GM19240 (cell line): ENCODE measurements around the gene UBE2Z.
"Not testable (repeated sequence)": the region's sequence is repeated elsewhere in the genome, so short reads cannot be mapped to it uniquely, and the experiment has no call there.

Experiments
- DNase-seq: peaks from one replicate; pipeline ENCODE4 v3.0.0; 2011; ENCODE audit warnings: low spot score; ENCODE audit not compliant: insufficient read length

Gene UBE2Z

DNA sequence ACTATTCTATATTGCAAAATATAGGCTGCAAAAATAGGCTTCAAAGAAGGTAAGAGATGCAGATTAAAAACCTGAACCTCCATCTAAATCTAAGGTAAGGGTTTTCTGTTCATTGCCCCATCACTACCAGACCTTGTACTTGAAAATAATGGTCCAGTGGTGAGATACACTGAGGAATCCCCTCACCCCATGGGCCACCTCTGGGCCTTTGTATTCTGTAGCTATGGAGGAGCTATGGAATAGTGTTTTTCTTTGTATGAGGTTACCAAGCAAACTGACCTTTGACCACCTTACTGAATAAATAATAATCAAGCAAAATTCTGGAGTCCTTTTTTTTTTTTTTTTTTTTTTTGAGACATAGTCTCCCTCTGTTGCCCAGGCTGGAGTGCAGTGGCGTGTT lies 4.8 kb upstream of the UBE2Z start:
- no peak for DNase-seq

DNA sequence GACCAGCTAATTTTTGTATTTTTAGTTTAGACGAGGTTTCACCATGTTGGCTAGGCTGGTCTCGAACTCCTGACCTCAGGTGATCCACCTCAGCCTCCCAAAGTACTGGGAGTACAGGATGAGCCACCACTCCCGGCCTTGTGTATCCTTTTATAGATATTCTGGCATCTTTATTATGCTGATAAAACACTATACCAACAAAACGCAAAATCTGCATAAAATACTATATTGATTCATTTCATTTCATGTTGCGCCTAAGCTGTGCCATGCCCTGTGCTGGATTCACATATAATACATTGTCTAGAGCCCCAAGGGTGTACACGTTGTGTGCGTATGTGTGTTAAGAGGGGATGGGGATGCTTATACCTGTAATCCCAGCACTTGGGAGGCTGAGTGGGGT lies 3.8 kb upstream of the UBE2Z start:
- no peak for DNase-seq

DNA sequence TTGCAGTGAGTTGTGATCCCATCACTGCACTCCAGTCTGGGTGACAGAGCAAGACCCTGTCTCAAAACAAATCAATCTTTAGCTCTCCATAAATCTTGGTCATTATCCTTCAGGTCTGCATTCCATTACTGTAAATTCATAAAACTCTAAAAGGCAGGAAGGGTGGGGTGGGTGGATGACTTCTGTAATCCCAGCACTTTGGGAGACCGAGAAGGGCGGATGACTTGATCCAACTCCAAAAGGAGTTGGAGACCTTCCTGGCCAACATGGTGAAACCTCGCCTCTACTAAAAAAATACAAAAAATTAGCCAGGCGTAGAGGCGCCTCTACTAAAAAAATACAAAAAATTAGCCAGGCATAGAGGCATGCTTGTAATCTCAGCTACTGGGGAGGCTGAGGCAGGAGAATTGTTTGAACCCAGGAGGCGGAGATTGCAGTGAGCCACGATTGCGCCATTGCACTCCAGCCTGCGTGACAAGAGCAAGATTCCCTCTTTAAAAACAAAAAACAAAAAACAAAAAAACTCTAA lies 2.2 kb upstream of the UBE2Z start:
- DNase-seq: no peak

DNA sequence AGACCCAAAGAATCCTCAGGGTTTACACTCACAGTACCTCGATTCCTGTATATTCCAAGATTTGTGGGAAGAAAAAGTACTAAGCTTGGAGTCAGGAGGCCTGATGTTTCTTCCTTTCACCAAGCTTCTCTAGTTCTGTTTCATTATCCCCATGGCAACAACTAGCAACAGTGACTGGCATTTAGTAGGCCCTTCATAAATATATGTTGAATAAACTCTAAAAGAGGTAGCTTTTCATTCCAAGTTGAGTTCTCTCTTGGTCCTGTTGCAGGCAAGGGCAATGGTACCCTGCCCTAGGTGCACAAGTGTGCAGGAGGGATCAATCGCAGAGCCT lies 527 bp upstream of the UBE2Z start:
- peak; percentile 12 for DNase-seq

DNA sequence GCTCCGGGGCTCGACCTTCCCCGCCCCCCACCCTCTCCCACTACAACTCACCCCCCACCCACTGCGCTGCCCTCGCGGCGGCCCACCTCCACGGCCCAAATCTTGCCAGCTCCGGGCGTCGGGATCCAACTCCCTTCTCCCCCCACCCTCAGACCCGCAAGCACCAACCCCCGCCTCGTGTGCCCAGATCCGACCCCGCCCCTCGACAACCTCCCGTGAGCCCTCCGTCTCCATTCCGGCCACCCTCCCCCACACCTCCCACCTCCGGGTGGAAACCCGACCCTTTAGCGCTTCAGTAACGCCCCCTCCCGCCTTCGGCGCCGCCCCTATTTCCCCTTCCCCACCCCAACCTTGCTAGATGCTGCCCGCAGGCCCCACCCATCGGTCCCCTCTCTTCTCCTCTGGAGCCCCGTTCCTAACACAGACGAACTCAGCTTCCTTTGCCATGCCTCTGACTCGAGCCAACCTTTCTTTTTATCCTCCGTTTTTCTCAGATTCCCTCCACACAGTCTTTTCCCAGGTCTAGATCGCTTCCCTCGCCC lies 717 bp downstream of the UBE2Z start:
- DNase-seq: peak; percentile 59

DNA sequence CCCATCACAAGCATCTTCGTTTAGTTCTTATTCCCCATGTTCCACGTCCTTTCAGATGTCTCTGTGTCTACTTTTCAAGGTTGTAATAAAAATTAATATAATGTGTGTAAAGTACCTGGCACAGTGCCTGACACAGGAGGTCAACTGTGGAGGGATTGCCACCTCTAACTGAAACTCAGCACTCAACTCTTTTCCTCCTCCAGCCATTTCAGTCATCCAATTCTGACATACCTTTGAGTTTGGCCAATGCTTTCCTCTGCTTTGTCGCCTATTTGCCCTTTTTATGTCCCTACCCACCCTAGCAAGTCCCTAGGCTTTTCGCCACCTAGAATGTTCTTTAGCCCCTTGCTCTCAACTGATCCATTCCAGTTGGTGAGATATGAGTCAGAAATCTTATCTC lies 1.6 kb downstream of the UBE2Z start:
- DNase-seq: no peak

DNA sequence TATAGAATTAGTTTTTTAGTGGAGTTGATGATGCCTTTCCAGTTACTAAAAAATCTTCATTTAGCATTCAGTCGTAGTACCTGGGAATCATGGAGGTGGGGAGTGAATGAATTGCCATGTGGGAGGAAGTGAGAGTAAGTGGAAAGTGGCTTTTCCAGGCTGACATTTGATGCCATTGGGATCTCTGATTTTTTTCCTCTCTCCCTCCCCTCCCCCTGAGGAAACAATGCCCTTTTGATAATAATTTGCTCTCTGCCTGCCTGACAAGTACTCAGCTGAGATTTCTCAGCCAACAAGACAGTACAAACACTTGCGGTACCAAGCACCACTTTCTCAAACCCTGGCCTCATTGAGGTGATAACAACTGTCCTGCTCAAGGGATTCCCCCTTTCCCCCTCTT lies 2.2 kb downstream of the UBE2Z start:
- no peak for DNase-seq

DNA sequence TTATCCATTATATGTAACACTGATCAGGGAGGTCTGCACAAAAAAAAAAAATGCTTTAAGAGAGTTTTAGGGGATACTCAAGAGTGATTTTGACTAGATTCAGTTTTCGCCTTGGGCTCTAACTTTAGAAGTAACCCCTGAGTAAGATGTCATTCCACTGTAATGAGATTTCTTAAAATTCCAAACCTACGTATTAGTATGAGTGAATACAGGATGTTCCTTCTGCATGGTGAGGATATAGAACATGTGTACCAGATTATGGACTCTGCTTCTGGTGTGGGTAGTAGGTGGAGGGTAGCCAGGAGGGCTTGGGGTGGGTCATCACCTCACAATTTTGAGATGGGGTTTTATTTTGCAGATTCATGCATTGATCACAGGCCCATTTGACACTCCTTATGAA lies 4.3 kb downstream of the UBE2Z start:
- no peak for DNase-seq

DNA sequence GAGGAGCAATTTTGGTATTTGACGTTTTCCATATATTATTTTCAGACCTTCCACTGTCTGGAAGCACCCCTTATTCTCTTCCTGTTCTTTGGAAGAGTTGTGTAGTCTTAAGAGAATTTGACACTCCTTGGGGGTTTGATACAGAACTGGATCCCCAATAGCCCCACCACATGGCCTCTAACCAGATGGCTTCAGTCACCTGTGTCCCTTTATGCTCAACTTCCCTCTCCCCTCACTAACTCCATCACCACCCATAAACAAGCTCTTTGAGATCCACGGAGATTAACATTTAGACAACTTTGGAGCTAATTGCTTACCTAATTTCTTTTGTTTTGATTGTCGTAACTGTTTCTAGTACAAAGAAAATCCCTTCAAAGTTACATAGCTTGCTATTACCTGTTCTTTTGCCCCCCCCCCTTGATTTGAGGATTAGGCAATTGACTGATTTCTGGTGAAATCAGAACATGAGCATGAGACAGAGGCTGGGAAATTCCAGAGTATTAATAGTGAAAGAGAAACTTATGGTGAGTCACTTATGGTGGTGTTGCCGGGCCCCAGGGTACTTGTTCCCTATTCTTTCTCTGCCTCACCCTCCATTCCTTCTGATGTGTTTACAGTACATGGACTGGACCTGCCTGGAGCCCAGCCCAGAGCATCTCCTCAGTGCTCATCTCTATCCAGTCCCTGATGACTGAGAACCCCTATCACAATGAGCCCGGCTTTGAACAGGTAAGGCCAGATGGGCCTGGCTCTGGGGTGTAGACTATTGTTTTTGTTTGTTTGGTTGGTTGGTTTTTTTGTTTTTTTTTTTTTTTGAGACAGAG lies 7.5 kb downstream of the UBE2Z start:
- peak; percentile 45 for DNase-seq

DNA sequence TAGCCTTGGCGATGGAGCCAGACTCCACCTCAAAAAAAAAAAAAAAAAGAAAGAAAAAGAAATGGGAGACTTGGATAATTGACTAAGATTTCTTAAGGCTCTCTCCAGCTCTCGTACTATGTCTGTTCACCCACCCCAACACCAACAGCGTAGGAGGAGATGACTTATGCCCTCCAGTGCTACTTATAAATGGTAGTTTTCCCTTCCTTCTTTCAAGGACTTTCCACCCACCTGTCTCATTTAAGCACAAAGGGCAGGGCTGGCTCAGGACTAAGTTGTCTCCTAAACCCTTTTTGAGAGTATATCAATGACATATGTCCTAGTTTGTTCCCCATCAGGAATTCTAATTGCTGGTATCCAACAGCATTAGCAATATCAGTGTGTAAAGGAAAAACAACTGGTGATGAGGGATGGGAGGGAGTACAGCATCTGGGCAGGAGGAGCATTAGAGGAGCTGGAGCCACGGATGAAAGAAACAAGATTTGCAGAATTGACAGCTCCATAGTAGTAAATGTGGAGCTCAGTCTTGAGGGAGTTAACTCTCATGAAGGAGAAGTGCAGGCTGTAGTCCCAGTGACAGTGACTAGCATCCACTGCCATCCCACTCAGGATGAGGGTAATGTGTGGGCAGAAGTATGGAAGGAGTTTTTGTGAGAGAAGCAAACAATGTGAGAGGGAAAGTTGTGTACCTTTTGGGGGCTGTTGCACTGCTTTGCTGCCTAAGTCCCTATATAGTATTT lies 17.2 kb downstream of the UBE2Z start:
- no peak for DNase-seq

DNA sequence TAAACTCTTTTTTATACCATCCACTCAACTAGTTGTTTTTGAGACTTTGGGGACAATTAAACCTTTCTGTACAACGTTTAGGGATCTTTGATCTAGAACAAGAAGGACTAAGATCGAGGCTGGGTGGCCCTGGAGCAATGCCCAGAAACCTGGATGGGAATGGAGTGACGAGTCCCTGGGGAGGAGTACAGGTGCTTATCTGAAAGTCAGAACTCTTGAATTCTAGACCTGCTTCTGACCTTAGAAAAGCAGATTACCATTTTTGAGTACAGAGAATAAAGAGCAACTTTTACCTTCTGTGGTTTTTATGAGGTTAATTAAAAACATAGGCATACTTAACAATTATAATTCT lies 17.8 kb downstream of the UBE2Z start:
- DNase-seq: no peak

DNA sequence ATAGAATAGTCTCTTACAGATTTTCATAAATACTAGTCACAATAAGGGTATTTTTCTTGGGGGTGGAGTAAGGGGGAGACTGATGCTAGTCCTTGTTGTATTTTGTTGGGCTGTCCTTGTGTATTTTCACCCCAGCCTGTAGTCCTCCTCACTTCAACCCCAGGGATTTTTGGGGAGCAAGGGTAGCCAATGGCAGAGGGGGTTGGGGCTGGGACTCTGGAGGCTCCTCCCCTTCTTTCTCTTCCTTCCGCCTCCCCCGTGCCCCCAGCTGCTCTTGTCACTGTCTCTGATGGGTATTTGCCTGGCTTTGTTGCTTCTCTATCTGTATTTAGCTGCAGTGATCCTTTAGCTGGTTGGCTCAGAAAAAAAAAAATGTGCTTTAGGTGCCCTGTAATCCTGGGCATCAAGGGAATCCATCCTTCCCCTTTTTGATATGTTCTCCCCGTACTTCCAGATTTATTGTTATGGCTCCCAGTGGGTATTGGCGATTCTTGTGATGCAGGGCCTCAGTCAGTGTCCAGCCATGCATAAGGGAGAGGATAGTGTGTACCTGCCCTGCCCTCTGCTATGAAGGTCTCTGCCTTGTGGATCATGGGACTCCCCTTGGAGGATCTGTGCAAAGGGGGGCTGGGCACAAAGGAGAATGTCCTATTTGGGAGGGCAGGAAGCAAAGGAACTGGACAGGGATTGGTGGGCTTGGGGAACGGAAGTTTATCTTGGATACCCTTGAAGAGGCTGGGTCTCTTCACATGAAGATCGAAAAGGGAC lies 20.0 kb downstream of the UBE2Z start:
- DNase-seq: no peak

DNA sequence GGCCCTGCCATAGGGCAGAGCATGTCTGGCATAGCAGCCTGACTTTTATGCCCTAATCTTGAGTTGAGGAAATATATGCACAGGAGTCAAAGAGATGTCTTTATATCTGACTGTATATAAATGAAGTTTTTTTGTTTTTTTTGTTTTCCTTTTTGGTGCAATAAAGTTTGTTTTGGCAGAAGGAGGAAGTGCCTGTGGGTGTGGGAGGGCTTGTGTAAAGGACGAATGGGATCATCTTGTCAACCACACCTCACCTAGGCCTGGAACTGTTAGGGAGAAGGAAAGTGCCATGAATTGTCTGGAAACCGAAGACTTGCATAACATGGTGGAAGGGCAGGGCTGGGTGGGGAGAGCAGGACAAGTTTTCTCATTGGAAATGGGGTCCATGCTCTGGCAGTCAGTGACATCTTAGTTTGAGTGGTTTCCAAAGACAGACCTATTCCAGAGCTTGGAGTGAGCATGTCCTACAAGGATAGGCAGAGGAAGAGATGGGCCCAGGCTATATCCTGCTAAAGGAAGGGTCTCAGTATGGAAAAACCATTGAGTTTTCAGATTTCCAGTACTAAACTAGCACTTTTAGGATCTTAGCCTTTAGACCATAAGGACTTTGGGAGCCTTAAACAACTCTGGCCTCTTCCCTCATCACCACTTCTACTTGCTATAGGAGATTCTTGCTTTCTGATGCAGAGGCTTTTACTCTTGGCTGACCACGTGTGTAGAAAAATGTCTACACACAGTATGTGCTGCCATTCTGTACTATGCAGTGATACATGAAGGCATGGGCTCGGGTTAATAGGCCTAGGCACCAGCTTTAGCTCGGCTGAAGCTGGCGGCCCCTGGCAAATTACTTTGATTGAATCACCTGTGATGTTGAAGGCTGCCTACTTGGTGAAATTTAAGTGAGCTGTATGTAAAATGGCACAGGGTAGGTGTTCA lies 20.9 kb downstream of the UBE2Z start:
- no peak for DNase-seq

DNA sequence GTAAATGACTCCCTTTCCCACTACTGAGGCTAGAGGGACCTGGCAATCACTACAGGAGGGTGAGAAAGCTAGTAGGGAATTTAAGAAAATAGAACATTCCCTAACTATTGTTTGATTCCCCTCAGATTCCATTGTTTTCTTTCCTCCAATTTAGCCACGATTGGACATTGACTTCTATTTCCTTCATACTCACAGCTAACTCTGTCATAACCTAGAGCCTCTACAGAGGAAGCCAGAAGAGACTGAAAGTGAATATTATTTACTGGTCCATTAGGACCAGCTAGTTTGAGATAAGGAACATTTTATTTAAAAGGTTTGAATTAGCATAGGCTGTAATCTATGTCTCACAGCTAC lies 21.6 kb downstream of the UBE2Z start:
- DNase-seq: no peak

DNA sequence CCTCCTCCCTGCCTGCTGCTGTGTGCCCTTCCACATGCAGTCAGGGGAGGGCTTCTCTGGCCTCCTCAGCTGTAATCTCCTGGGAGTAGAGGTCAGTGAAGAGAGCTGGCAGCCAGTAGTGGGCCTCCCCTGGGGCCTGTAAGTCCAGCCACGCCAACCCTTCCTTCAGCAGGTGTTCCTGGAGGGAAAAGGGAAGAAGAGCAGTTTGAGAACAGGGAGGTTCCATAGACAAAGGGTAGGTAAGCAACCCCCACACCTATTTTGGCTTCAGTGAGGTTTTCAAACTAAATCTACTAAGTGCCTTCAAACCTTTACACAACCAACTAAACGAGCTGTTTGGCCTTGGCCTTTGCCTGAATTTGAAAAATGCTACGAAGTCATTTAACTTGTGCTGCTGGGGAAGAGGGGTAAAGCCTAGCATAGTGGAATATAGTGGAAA lies 22.2 kb downstream of the UBE2Z start:
- DNase-seq: no peak

DNA sequence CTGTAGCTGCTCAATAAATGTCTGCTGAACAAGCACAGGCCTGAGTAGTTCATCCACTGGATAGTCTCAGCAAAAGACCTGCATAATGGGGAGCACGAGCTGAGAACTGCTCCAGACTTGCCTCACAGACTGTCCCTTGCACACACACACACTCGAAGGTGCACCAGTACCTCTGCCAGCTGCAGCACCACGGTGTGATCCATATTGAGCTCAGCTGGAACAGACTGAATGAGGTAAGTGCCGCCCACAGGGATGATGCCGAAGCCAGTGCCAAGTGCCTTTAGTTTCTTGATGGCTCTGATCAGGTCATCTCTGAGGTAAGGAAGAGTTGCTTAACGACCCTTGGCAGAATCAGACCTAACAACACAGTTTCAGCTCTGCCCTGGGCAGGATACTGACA lies 24.8 kb downstream of the UBE2Z start:
- DNase-seq: no peak

DNA sequence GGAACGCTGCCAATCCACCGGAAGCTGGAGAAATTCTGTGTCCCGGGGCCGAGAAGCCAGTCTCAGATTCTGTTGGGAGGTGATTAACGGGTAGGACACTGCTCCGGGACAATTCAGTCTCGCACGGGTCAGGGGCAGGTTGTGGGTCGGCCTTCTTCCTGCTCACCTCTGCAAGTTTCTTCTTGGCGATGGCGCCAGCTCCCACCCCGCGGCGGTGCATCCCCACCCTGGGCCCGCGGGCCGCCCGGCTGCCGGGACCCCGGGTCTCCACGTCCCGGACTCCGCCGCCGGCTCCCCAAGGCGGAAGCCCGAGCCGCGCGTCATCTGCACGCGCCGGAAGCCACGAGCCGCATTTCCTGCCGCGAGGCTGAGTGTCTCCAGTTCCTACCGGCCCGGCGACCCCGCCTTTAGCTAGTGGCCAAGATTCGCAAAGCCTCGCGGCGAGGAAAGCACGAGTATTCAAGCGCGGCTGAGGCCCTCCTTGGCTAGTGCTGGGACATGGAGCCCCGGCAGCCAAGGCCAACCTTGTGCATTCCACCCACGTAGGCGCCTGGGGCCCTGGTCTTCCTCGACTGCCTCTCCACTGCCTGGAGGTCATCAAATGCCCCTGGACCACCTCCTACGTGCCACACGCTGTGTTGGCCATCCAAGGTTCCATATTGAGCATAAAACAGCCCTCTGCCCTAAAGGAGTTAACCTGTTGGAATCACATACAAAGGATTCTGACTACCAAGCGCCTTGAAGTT lies 36.5 kb downstream of the UBE2Z start, which contains the start of gene SNF8:
TSS of gene SNF8 (minus strand) at position 328 of the 746 bp plus-strand sequence. CDS start at position 220, 108 bp downstream.
- DNase-seq: peak; percentile 94

DNA sequence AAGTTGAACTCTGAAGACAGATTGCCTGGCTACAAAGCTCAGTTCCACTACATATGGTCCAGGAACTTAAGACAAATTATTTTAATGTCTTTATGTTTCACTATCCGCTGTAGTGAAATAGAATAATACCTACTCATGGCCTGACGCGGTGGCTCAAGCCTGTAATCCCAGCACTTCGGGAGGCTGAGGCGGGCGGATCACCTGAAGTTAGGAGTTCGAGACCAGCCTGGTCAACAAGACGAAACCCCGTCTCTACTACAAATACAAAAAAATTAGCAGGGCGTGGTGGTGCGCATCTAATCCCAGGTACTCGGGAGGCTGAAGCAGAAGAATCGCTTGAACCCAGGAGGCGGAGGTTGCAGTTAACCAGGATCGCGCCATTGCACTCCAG lies 37.0 kb downstream of the UBE2Z start:
- not testable (repeated sequence) for DNase-seq

DNA sequence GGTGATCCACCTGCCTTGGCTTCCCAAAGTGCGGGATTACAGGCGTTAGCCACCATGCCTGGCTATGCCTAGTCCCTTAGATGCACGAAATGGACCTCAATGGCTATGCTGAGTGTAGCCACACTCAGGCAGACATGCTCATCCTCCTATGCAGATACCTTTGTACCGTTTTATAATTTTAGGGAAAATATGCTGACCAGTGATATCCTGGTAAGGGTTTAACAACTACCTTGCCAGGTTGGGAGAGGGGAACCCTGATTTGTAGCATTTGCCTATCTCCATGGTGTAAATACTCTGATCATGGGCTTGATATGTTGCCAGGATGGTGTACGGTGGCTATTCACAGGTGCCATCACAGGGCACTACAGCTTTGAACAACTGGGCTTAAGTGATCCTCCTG lies 43.4 kb downstream of the UBE2Z start:
- no peak for DNase-seq

DNA sequence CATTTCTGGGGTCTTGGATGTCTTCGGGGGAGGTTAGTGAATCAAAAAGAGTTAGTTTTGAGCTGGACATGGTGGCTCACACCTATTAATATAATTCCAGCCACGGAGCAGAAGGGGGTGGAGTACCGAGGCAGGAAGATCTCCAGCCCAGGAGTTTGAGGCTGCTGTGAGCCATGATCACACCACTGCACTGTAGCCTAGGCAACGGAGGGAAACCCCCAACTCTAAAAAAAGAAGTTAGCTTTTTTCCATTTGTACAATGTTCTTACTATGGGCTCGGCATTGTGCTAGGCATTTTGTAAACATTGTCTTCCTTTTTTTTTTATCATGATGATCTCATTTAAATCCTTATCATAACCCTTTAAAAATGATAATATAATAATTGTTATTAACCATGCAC lies 44.7 kb downstream of the UBE2Z start:
- no peak for DNase-seq
